ENCODE data around the gene PDGFD. TPM values are rescaled to one million over a fixed set of nuclear protein-coding genes. Genes with fewer than 3 reads are reported as not detected.

The PDGFD gene
- total RNA-seq = 4.8 and 6.9 TPM in 2 replicates

DNA sequence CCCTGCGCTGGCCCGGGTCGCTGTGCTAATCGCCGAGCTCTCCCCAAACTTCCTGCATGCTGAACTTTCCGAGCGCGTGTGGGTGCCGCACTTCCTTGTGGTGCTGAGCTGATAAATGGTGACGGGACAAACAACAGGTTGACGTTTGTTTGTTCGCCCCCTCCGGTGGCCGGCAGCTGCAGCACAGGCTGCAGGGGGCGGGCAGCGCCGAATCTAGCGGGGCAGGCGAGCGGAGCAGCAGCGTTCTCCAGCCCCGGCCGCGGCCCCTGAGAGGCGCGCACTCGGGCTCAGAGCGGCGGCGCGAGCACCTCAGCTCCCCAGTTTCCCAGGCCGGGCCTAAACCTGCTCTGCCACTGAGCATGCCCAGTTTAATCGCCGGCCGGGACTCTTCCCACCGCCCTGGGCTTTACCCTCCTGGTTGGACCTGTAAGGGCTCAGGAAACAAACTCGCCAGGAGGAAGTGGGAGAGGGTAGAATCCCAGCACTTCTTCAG lies at the start of gene PDGFD:
Gene PDGFD (minus strand): TSS at position 120 of the 493 bp plus-strand sequence.
- DNase-seq (ENCODE audit: low read depth) = peak; percentile 55
- TF ChIP-seq, protein P1, sequence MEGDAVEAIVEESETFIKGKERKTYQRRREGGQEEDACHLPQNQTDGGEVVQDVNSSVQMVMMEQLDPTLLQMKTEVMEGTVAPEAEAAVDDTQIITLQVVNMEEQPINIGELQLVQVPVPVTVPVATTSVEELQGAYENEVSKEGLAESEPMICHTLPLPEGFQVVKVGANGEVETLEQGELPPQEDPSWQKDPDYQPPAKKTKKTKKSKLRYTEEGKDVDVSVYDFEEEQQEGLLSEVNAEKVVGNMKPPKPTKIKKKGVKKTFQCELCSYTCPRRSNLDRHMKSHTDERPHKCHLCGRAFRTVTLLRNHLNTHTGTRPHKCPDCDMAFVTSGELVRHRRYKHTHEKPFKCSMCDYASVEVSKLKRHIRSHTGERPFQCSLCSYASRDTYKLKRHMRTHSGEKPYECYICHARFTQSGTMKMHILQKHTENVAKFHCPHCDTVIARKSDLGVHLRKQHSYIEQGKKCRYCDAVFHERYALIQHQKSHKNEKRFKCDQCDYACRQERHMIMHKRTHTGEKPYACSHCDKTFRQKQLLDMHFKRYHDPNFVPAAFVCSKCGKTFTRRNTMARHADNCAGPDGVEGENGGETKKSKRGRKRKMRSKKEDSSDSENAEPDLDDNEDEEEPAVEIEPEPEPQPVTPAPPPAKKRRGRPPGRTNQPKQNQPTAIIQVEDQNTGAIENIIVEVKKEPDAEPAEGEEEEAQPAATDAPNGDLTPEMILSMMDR (IDR thresholded peaks at IDR 0.05; ENCODE audit: insufficient read depth, low read depth, low read length) = peak; percentile 29
- H3K4me3 ChIP-seq (ENCODE audit: low read depth, low read length) = peak within 1 kb of the TSS; percentile 60

DNA sequence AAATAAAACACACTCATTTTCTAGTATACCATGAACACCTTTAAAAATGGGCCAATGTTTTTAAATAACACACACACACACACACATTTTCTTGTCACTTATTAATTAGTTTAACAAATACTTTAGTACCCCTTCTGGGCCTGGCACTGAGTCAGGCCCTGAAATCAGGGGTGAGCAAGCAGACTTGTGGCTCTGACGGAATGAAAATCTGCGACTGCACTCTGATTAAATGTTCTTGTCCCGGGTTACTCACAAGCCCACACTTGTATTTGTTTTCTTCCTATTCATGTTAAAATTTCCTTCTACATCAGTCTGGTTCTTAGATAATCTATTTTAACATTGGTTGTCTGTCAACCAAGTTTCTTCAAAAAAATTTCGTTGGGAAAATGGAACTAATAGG lies 43.0 kb upstream of the PDGFD start:
- no peak overlapping the region for H3K4me3 ChIP-seq (ENCODE audit: low read depth, low read length)
- TF ChIP-seq, protein P1 (IDR thresholded peaks at IDR 0.05; ENCODE audit: insufficient read depth, low read depth, low read length) = no peak
- no peak for DNase-seq (ENCODE audit: low read depth)

GRCh38 chr11:104205838-104206237 lies 41.9 kb upstream of the PDGFD start:
- DNase-seq (ENCODE audit: low read depth) = no peak
- no peak overlapping the region for H3K4me3 ChIP-seq (ENCODE audit: low read depth, low read length)
- TF ChIP-seq, protein P1 (IDR thresholded peaks at IDR 0.05; ENCODE audit: insufficient read depth, low read depth, low read length) = no peak

DNA sequence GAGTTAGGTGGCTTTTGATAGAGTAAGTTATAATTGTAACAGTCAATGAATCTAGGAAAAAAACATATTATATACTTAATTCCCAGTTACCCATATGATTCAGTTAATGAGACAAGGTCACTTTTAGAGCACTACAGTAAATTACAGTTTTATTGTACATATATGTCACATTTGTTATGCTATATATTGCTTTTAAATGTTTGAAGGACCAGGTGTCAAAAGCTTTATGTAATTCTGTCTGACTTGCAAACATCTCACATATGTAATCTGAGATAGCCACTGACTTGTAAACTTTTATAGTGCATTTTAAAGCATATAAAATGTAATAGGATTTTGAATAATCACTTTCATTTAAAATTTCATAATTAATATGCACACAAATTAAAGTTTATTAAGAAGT lies 36.7 kb upstream of the PDGFD start:
- TF ChIP-seq, protein P1 (IDR thresholded peaks at IDR 0.05; ENCODE audit: insufficient read depth, low read depth, low read length) = no peak
- DNase-seq (ENCODE audit: low read depth) = no peak
- H3K4me3 ChIP-seq (ENCODE audit: low read depth, low read length) = no peak overlapping the region

GRCh38 chr11:104199053-104199452 lies 35.1 kb upstream of the PDGFD start:
- TF ChIP-seq, protein P1 (IDR thresholded peaks at IDR 0.05; ENCODE audit: insufficient read depth, low read depth, low read length) = no peak
- H3K4me3 ChIP-seq (ENCODE audit: low read depth, low read length) = no peak overlapping the region
- DNase-seq (ENCODE audit: low read depth) = no peak

DNA sequence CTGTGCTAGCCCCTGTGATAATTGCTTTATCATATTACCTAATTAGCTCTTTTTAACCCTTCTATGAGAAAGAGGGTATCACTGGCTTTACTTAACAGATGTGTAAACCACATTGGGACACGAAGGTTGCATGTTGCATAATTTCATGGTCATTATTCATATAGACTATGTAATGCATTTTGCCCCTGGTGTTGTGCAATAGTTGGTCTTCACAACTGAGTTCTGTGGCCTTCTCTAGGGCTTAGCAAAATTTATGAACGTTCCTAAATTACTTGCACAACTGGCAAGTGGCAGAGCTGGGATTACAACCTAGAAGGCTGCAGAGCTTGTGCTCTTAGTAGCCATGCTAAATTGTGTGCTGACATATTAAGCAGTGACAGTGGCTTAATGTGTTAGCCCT lies 34.6 kb upstream of the PDGFD start:
- no peak overlapping the region for H3K4me3 ChIP-seq (ENCODE audit: low read depth, low read length)
- TF ChIP-seq, protein P1 (IDR thresholded peaks at IDR 0.05; ENCODE audit: insufficient read depth, low read depth, low read length) = no peak
- peak; percentile 8 for DNase-seq (ENCODE audit: low read depth)

DNA sequence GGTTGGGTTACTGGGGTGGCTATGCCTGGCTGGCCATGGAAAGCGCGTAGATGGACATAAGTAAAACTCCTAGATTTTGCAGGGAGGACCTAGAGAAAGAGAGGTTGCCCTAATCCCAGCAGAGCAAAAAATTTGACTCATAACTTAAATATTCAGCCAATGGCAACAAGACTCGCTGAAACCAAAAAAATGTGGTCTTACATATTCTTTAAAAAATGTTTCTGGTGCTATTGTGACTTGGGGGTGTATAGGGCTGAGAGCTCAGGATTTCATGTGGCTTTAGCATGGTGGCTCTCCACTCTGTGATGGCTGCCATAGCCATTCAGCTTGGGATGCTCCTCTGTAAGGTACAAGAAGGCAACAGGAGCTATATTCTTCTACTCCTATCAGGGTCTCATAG lies 27.2 kb upstream of the PDGFD start:
- TF ChIP-seq, protein P1 (IDR thresholded peaks at IDR 0.05; ENCODE audit: insufficient read depth, low read depth, low read length) = no peak
- H3K4me3 ChIP-seq (ENCODE audit: low read depth, low read length) = no peak overlapping the region
- peak; percentile 3 for DNase-seq (ENCODE audit: low read depth)
